ENCODE results near the gene TNKS1BP1.

GRCh38 chr11:57303280-57303989 lies 21.3 kb downstream of the TNKS1BP1 start:
- TF ChIP-seq GATA2 (IDR thresholded peaks at IDR 0.05; ENCODE audit: low read depth, low read length) = no peak
- no peak for TF ChIP-seq GATA3 (IDR thresholded peaks at IDR 0.05; ENCODE audit: low read depth, low read length)

All from SH-SY5Y (cell line).